HG03469 (cell line): ENCODE data around the gene LRRIQ3.
"Not testable (repeated sequence)": the region's sequence is repeated elsewhere in the genome, so short reads cannot be mapped to it uniquely, and the experiment has no call there.

Experiments used
- ATAC-seq: cut with Tn5 transposase; IDR thresholded peaks from one replicate; pipeline ENCODE4 v1.9.1; 2021; ENCODE audit warnings: mild to moderate bottlenecking, moderate library complexity, moderate number of reproducible peaks; ENCODE audit not compliant: unreplicated experiment

LRRIQ3 gene

DNA sequence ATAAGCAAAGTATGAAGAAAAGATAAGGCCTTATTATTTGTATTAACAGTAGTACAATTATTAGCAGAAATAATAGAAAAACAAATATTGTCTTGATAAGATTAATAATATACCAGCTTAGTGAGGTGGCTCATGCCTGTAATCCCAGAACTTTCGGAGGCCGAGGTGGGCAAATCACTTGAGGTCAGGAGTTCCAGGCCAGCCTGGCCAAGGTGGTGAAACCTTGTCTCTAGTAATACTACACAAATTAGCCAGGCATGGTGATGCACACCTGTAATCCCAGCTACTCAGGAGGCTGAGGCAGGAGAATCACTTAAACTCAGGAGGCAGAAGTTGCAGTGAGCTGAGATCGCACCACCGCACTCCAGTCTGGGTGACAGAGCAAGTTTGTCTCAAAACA, 80.6 kb downstream of the LRRIQ3 start:
- not testable (repeated sequence) for ATAC-seq

DNA sequence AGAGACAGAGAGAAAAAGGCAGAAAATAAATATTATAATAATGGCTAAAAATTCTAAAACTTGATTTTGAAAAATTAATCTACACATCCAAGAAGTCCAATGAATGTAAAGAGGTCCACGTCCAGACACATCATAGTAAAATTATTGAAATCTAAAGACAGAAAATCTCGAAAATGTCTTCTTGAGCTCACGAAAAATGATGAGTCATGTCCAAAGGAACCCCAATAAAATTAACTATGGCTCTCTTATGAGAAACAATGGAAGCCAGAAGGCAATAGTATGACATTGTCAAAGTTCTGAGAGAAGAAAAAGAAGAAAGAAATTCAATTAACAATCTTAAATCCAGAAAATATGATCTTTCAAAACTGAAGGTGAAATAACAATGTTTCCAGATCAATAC, 84.6 kb downstream of the LRRIQ3 start:
- ATAC-seq, result no peak

DNA sequence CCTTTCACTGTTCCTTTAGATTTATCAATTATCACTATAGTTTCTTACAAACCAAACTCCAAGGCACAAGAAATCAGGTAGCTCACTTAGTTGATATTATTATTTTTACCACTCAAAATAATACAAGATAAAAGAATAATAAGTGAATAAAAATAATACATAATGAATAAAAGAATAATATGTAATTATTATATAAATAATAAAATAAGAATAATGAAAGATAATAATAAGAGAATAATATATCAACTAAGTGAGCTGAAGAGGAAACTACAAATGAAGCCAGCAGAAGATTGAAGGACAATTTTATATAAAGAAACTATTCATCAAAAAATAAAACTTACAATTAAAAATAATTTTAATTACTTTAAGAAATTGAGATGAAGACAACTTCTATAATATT, 90.6 kb downstream of the LRRIQ3 start:
- no peak for ATAC-seq

DNA sequence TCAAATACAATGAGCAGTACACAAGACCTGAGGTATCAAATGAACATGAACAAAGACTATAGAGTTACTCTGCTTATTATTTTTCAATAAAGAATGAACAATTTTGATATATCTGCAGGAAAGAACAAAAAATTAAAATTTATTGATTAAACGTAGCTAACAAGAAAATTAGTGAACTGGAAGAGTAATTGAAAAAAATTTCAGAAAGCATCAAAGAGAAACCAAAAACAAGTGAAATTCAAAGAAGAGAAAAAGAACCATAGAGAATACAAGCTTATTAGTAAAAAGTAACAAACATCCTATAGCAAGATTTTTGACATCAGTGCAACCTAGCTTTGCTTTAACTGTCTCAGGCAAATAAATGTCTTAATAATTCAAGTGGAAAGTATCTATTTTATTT, 106.6 kb downstream of the LRRIQ3 start:
- ATAC-seq, result no peak

DNA sequence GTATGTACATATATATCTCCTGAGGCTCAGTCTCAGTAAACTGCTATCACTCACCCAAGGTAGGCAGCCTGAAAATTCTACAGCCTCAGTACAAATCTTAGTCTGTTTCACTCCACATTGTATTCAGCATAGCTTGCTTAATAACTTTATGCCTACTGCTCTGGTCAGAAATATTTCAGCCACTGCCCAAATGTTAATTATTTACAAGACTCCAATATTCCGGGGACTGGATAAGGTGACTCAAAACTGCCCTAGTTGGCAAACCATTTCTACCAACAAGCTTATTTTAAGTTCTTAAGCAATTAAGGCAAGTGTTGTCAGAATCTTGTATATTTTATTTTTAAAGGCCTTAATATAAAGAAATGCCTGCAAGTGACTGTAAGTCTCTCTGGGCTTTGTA, 114.8 kb downstream of the LRRIQ3 start:
- ATAC-seq, result no peak

DNA sequence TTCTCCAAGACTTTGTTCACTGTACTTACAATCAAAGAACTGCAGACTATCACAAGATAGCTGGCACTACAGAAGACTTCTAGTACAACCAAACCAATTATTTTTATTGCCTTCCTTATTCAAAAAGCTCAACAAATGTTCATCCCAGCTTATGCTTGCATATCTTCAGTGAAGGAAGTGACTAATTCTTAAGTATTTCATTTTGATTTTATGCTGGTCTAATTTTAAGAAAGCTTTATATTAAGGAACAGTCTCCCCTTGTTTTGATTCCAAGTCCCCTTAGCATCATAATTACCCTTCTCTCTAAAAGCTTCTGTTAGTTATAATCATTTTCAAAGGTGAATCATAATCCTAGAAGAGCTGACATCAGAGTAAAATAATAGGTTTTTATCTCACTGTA, 132.9 kb downstream of the LRRIQ3 start:
- ATAC-seq, result no peak

DNA sequence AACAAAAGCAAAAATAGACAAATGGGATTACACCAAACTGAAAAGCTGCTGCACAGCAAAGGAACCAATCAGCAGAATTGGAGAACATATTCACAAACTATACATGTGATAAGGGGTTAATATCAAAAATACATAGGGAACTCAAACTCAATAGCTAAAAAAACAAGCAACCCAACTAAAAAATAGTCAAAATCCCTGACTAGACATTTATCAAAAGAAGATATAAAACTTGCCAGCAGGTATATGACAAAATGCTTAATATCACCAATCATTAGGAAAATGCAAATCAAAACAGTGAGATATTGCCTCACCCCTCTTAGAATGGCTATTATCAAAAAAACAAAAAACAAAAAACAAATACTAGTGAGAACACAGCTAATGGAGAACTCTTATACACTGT, 140.3 kb downstream of the LRRIQ3 start:
- ATAC-seq, result no peak

DNA sequence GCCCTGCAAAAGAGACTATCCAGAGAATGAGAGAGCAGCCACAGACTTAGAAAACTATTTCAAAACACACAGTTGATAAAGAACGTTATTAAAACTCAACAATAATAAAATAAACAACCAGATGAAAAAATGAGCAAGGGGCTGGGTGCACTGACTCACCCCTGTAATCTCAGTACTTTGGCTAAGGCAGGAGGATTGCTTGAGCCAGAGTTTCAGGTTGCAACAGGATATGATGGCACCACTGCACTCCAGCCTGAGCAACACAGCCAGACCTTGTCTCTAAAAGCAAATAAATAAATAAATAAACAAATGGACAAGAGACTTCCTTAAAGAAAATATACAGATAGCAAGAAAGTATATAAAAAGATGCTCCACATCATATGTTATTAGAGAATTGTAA, 144.6 kb downstream of the LRRIQ3 start:
- no peak for ATAC-seq

DNA sequence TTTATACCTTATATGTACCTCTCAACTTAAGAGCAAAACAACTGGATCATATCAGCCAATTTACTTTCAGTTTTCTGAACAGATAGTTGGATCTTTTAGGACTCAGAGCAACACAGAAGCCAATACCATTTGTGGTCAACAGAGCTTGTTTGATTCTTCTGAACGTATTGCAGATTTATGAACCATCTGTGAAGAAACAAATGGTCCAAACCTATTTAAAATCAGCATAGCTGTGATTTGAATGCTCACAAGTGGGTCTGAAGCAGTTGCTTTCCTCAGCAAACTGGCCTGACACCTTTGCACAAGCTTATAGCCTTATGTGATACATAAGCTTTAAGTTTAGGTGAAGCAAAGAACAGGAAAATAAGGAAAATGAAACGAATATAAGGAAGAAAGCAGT, 147.6 kb downstream of the LRRIQ3 start:
- no peak for ATAC-seq

DNA sequence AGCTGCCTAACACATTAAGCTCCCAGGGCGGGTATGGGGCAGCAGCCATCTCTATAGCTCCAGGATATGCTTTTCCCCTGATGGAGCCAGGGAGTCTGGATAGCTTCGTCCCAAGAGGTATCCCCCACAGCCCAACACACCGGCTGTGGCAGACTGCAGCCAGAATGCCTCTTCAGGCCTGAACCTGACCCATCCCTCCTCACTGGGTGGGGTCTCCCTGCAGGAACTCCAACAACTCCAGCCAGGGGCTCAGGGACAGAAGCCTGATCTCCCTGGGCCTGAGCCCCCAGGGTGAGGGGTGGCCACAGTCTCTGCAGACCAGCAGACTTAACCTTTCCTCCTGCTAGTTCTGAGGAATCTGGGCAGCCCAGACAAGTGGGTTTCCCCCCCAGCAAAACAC, 159.9 kb downstream of the LRRIQ3 start:
- ATAC-seq, result no peak

DNA sequence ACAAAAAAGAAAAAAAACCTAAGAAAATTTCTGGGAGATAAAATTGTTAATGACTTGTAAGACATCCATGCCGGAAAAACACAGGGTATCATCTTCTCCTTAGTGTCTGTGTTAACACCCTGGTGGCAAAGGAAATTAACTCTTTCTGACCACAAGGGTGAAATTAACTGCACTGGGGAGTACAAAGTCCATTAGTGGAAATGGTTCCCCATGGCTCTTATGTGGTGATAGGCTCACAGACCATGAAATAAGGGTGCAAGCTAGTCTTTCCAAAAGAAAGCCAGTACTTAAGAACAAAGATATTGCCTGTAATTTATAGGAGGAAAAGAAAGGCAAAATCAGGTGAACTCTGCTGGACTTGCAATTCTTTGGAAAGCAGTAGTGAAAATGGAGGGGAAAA, 185.4 kb downstream of the LRRIQ3 start:
- no peak for ATAC-seq

DNA sequence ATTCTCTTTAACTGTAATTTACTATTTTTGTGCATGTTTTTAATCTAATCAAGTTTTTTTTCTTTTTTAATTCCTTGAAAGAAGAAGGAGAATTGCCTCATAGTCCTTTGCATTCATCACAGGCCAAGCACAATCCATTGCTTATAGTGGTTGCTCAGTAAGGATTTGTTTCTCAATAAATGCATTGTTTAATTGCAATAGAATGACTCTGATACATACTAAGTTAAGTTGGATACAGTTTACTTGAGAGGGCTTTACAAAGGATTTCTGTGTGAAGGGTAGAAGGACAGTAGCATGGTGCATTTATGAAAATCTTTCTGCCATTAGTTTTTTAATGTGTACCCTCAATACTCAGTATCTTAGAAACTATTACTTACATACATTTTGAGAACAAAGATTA, 186.2 kb downstream of the LRRIQ3 start:
- ATAC-seq, result no peak

DNA sequence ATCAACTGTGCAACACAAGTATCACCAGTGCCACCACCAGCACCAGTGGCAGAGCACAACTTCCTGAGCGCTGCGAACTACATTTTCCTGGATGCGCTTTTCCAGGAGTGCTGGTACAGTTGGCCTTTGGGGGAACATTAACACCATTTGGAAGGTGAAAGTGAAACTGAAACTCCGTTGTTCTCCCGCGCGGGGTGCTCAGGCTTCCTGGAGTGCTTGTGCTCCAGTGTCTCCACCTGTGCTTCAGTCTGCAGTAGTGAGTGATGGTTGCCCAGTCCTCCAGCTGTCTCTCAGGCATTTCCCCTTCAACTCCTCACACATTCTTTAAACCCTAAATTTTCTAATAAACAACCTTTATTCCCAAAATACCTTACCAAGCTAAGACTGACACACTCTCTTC, 187.8 kb downstream of the LRRIQ3 start:
- ATAC-seq, result no peak

DNA sequence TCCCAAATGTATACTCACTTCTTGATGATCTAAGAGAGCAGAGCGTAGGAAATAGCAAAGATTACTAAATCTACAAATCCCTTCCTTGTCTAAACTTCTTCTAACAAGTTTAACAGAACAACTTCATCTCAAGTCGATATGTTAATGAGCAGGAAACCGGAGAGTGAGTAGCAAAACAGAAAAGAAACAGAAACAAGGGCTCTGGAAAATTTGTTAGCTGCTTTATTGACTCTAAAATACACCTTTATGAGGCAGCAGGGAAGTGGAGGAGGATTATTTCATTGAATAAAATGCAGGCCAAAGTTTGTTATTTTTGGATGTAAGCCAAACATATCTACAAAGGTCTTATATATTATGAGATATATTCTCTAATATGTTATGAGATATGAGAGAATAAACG, 192.4 kb downstream of the LRRIQ3 start:
- no peak for ATAC-seq

DNA sequence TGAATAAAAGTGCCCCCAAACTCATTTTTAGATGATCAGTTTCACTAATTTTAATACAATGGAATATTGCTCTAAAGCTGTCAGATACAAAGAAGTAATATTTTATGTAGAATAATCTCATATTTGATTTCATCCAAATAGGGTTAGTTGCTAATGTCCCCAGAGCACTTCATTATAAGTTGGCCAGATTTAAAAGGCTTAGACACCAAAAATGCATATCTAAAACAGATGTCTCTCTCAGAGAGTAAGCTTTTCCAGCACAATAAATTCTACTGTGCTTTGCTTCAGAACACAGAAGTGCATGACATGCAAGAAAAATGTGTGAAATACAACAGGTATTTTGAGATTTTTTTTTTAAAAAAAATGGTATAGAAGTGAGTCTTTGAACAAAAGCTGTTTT, 194.2 kb downstream of the LRRIQ3 start:
- no peak for ATAC-seq

DNA sequence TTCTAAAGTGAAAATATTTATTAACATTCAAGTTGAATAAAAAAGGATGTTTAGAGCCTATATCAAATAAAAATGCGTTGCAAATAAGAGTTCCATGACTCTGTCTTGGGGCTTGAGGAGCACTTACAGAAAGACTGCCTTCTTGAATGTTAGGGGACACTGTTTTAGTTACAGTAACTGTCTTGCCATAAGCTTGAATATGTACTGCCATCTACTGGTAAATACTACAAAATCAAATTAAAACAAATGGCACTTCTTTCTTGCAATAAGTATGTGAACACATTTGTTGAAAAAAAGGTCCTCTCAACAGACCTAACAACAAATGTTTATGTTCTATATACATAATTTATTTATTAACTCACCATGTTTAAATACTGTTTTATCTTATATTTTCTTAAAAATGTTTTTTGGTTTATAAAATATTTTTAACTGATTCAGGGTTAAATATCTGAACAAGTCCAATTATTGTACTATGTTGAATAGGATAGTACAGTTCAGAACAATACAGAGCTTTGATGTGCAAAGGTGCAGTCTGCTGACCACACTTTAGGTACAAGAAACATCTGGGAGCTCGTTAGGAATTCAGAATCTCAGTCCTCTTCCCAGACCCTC, 199.5 kb downstream of the LRRIQ3 start:
- ATAC-seq, result peak; percentile 59

DNA sequence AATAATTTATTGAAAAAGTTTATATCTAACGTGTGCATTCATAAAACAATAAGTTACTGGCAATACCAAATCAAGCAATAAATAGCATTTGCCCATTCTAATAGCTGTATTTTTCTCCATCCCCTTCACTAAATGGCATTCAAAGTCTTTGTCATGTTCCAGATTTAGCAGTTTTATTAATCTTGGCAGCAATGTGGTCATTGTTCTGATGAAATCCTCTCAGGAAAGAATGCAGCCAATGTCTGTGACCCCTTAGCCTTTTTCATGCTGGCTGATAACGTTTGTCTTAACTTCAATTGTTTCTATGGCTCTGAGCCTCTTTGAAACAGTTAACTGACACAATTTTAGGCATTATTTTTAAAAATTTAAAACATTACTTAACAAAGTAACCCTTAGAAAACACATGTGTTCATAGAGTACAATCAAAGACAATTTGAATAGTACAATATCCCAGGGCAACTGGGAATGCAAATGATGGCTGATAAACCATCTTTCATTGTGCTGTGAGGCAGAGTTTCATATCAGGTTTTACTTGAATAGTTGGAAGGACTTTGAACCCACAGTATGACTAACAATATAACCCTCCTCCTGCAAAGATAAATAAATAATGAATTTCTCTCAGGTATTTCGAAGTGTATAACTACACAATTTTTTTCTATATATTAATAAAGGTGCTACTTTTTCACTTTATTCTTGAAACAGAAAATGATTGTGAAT, 217.5 kb downstream of the LRRIQ3 start:
- no peak for ATAC-seq

DNA sequence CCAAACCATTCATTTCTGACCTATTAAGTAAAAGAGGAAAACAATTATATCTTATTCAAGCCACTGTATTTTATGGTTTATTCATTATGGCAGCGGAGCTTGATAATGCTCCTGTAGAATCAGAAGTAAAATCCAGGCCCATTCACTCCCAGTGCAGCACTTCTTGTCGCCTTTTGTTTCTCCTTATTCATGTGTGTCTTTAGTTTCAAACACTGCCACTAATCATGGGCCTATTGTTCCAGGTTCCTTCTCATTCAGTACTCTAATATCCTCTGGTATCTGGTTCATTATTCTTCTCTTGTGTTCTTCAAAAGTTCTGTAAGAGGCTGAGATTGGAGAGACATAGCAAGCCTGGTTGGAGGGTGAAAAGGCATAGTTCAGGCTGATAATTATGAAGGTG, 218.3 kb downstream of the LRRIQ3 start:
- ATAC-seq, result no peak

DNA sequence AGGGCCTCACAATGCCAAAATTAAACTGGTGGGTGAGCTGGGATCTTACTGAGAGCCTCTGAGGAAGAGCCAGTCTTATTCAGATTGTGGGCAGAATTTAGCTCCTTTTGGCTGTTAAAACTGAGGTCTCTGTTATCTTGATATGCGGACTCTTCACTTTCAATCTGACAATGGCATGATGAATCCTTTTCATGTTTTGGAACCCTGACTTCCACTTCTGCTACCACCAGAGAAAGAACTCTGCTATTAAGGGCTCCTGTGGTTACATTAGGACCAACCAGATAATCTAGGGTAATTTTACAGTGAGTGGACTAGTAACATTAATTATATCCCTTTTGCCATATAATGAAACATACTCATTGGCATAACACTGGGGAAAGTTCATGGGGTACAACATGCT, 219.0 kb downstream of the LRRIQ3 start:
- ATAC-seq, result no peak
